HCT116 (cell line): ENCODE results near the gene SSTR5.

Experiments
- CEBPB ChIP-seq: IDR thresholded peaks from 2 replicates; pipeline ENCODE4 v1.6.1; 2012; ENCODE audit warnings: low read depth
- ELF1 ChIP-seq: IDR thresholded peaks from 2 replicates; pipeline ENCODE4 v1.6.1; 2012; ENCODE audit warnings: low read depth, borderline replicate concordance
- MAX ChIP-seq: IDR thresholded peaks from 2 replicates; pipeline ENCODE4 v1.6.1; 2012
- POLR2A ChIP-seq: IDR thresholded peaks from 2 replicates; pipeline ENCODE4 v1.7.0; 2011; ENCODE audit warnings: borderline replicate concordance; ENCODE audit not compliant: insufficient read depth, insufficient read length; ENCODE audit errors: extremely low read depth
- YY1 ChIP-seq: IDR thresholded peaks from 2 replicates; pipeline ENCODE4 v1.6.1; 2011; ENCODE audit warnings: low read length, low read depth, moderate library complexity, mild to moderate bottlenecking; ENCODE audit not compliant: insufficient replicate concordance; ENCODE audit errors: extremely low read depth
- ZFX ChIP-seq: fragments of 450-650 bp; IDR thresholded peaks from 2 replicates; pipeline ENCODE4 v1.6.1; 2017
- ZNF274 ChIP-seq: fragments of 200-500 bp; sonication (Bioruptor generic); IDR thresholded peaks from 2 replicates; pipeline ENCODE4 v1.6.1; 2014; ENCODE audit warnings: mild to moderate bottlenecking, low read depth, low read length, inconsistent platforms
- TF ChIP-seq, protein P1 (sequence below), 3 experiments: fragments of 200-600 bp in 1 of 3; sonication (generic) in 1 of 3; IDR thresholded peaks in 2 of 3; conservative IDR thresholded peaks in 1 of 3; 2 replicates each; pipeline ENCODE4 v1.5.1; 2012 to 2017; ENCODE audit warnings: low read depth in 2 of 3, low read length in 2 of 3, antibody characterized with exemption in 1 of 3, borderline replicate concordance in 1 of 3, control low read depth in 1 of 3, mild to moderate bottlenecking in 1 of 3, mixed read lengths in 1 of 3, mixed run types in 1 of 3, moderate library complexity in 1 of 3; ENCODE audit not compliant: insufficient read depth in 1 of 3
- TF ChIP-seq, protein P2 (sequence below): IDR thresholded peaks from 2 replicates; pipeline ENCODE4 v1.6.1; 2012; ENCODE audit warnings: low read depth

DNA sequence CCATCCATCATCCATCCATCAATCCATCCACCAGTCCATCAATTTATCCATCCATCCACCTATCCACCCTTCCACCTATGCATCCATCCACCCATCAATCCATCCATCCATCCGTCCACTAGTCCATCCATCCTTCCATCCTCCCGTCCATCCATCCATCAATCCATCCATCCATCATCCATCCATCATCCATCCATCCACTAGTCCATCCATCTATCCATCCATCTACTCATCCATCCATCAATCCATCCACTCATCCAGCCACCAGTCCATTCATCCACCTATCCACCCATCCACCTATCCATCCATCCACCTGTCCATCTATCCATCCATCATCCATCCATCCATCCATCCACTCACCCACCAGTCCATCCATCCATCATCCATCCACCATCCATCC lies 39.9 kb upstream of the SSTR5 start:
- TF ChIP-seq POLR2A: no peak
- no peak for TF ChIP-seq ELF1
- TF ChIP-seq, protein P1, sequence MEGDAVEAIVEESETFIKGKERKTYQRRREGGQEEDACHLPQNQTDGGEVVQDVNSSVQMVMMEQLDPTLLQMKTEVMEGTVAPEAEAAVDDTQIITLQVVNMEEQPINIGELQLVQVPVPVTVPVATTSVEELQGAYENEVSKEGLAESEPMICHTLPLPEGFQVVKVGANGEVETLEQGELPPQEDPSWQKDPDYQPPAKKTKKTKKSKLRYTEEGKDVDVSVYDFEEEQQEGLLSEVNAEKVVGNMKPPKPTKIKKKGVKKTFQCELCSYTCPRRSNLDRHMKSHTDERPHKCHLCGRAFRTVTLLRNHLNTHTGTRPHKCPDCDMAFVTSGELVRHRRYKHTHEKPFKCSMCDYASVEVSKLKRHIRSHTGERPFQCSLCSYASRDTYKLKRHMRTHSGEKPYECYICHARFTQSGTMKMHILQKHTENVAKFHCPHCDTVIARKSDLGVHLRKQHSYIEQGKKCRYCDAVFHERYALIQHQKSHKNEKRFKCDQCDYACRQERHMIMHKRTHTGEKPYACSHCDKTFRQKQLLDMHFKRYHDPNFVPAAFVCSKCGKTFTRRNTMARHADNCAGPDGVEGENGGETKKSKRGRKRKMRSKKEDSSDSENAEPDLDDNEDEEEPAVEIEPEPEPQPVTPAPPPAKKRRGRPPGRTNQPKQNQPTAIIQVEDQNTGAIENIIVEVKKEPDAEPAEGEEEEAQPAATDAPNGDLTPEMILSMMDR (IDR thresholded peaks at IDR 0.05 in 2 of 3, conservative IDR thresholded peaks at IDR 0.05 in 1 of 3; ENCODE audit: borderline replicate concordance in 1 of 3, insufficient read depth in 1 of 3, low read depth in 2 of 3, low read length in 2 of 3): no peak
- no peak for TF ChIP-seq ZFX
- TF ChIP-seq MAX: no peak
- TF ChIP-seq, protein P2, sequence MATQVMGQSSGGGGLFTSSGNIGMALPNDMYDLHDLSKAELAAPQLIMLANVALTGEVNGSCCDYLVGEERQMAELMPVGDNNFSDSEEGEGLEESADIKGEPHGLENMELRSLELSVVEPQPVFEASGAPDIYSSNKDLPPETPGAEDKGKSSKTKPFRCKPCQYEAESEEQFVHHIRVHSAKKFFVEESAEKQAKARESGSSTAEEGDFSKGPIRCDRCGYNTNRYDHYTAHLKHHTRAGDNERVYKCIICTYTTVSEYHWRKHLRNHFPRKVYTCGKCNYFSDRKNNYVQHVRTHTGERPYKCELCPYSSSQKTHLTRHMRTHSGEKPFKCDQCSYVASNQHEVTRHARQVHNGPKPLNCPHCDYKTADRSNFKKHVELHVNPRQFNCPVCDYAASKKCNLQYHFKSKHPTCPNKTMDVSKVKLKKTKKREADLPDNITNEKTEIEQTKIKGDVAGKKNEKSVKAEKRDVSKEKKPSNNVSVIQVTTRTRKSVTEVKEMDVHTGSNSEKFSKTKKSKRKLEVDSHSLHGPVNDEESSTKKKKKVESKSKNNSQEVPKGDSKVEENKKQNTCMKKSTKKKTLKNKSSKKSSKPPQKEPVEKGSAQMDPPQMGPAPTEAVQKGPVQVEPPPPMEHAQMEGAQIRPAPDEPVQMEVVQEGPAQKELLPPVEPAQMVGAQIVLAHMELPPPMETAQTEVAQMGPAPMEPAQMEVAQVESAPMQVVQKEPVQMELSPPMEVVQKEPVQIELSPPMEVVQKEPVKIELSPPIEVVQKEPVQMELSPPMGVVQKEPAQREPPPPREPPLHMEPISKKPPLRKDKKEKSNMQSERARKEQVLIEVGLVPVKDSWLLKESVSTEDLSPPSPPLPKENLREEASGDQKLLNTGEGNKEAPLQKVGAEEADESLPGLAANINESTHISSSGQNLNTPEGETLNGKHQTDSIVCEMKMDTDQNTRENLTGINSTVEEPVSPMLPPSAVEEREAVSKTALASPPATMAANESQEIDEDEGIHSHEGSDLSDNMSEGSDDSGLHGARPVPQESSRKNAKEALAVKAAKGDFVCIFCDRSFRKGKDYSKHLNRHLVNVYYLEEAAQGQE: no peak
- no peak for TF ChIP-seq ZNF274
- TF ChIP-seq CEBPB: no peak
- no peak for TF ChIP-seq YY1
